ENCODE results near the gene MED1. TPM values are rescaled to one million over a fixed set of nuclear protein-coding genes. Genes with fewer than 3 reads are reported as not detected.
A peak's percentile ranks its signal among the peaks of the same experiment; 100 is the strongest.

MED1 gene
- total RNA-seq, 1 donor from 2014 or later: 23.1 TPM

- no peaks in the 10 kb centered on the region for H3K27me3 ChIP-seq
- DNase-seq (ENCODE audit: extremely low spot score in 2 of 2): peak in 1 of 2 donors; percentile 87
- no peaks in the 10 kb centered on the region for H3K36me3 ChIP-seq
- peak overlapping the region; percentile 73 for H3K4me3 ChIP-seq
- intact Hi-C loops (cut with DNase I): no loop called here
- H3K9me3 ChIP-seq: no peaks in the 10 kb centered on the region
- TF ChIP-seq POLR2A (IDR thresholded peaks at IDR 0.05): no peak
- TF ChIP-seq, protein P1, sequence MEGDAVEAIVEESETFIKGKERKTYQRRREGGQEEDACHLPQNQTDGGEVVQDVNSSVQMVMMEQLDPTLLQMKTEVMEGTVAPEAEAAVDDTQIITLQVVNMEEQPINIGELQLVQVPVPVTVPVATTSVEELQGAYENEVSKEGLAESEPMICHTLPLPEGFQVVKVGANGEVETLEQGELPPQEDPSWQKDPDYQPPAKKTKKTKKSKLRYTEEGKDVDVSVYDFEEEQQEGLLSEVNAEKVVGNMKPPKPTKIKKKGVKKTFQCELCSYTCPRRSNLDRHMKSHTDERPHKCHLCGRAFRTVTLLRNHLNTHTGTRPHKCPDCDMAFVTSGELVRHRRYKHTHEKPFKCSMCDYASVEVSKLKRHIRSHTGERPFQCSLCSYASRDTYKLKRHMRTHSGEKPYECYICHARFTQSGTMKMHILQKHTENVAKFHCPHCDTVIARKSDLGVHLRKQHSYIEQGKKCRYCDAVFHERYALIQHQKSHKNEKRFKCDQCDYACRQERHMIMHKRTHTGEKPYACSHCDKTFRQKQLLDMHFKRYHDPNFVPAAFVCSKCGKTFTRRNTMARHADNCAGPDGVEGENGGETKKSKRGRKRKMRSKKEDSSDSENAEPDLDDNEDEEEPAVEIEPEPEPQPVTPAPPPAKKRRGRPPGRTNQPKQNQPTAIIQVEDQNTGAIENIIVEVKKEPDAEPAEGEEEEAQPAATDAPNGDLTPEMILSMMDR (IDR thresholded peaks at IDR 0.05): no peak
- no peak for TF ChIP-seq POLR2AphosphoS5 (IDR thresholded peaks at IDR 0.05; ENCODE audit: insufficient read depth in 1 of 2, low read depth in 1 of 2)
- H3K27ac ChIP-seq: peak overlapping the region; percentile 96
- peaks cover 45% of the 10 kb centered on the region for H3K4me1 ChIP-seq
These were observed 11.7 kb upstream of the MED1 start for GRCh38 chr17:39462631-39463375.

GRCh38 chr17:39461926-39462569 lies 11.0 kb upstream of the MED1 start:
- Histone ChIP-seq H3K27ac (peak overlapping the region; percentile 96), H3K4me3 (peak overlapping the region; percentile 73), H3K36me3 (no peaks in the 10 kb centered on the region), H3K4me1 (peaks cover 45% of the 10 kb centered on the region), H3K9me3 (no peaks in the 10 kb centered on the region), H3K27me3 (no peaks in the 10 kb centered on the region)
- intact Hi-C loops (cut with DNase I): no loop called here
- TF ChIP-seq, protein P1 (IDR thresholded peaks at IDR 0.05): no peak
- no peak for TF ChIP-seq POLR2AphosphoS5 (IDR thresholded peaks at IDR 0.05; ENCODE audit: insufficient read depth in 1 of 2, low read depth in 1 of 2)
- no peak for TF ChIP-seq POLR2A (IDR thresholded peaks at IDR 0.05)
- peak in 1 of 2 donors; percentile 89 for DNase-seq (ENCODE audit: extremely low spot score in 2 of 2)

GRCh38 chr17:39461113-39461925 lies 10.3 kb upstream of the MED1 start, which contains the start of gene CDK12:
Gene CDK12, plus strand, starts transcription at chr17:39461486. Its CDS starts 586 bp downstream, at chr17:39462072.
- intact Hi-C loops (cut with DNase I): no loop called here
- Histone ChIP-seq H3K27ac (peak within 1 kb of the TSS; percentile 96), H3K27me3 (no peaks in the 10 kb centered on the region), H3K4me1 (peaks cover 45% of the 10 kb centered on the region), H3K9me3 (no peaks in the 10 kb centered on the region), H3K36me3 (no peaks in the 10 kb centered on the region), H3K4me3 (peak within 1 kb of the TSS; percentile 73)
- peak; percentile 97 to 99 for DNase-seq (ENCODE audit: extremely low spot score in 2 of 2)
- TF ChIP-seq POLR2AphosphoS5 (IDR thresholded peaks at IDR 0.05; ENCODE audit: insufficient read depth in 1 of 2, low read depth in 1 of 2) (peak; percentile 98), POLR2A (IDR thresholded peaks at IDR 0.05) (peak in 1 of 2 donors; percentile 91)
- TF ChIP-seq, protein P1 (IDR thresholded peaks at IDR 0.05): no peak

DNA sequence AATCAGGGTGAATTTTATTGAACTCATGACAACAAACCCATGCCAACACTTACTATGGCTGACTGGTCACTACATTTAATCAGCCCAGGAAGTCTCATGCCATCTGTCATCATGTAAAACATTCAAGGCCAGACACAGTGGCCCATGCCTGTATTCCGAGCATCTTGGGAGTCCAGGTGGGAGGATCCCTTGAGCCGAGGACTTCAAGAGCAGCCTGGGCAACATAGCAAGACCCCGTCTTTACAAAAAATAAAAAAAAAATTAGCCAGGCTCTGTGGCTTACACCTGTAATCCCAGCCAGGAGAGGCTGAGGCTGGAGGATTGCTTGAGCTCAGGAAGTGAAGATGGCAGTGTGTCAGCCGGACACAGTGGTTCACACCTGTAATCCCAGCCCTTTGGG lies 4.9 kb upstream of the MED1 start:
- no peak overlapping the region for H3K27ac ChIP-seq

More for the DNA sequence above, 4.9 kb upstream of the MED1 start:
- H3K9me3 ChIP-seq: no peaks in the 10 kb centered on the region
- DNase-seq (ENCODE audit: extremely low spot score in 2 of 2): no peak
- TF ChIP-seq, protein P1 (IDR thresholded peaks at IDR 0.05): no peak
- no peak for TF ChIP-seq POLR2AphosphoS5 (IDR thresholded peaks at IDR 0.05; ENCODE audit: insufficient read depth in 1 of 2, low read depth in 1 of 2)
- no peak overlapping the region for H3K4me3 ChIP-seq
- no peaks in the 10 kb centered on the region for H3K27me3 ChIP-seq
- H3K4me1 ChIP-seq: peaks cover 15% of the 10 kb centered on the region
- intact Hi-C loops (cut with DNase I): no loop called here
- H3K36me3 ChIP-seq: no peaks in the 10 kb centered on the region
